ENCODE data around the gene TSPOAP1. TPM values are rescaled to one million over a fixed set of nuclear protein-coding genes. Genes with fewer than 3 reads are reported as not detected.

The TSPOAP1 gene
- total and polyA plus RNA-seq, 2 of the 13 experiments (the other 11 are each of a cell fraction or from before 2014, with no cell fraction given) = not detected

DNA sequence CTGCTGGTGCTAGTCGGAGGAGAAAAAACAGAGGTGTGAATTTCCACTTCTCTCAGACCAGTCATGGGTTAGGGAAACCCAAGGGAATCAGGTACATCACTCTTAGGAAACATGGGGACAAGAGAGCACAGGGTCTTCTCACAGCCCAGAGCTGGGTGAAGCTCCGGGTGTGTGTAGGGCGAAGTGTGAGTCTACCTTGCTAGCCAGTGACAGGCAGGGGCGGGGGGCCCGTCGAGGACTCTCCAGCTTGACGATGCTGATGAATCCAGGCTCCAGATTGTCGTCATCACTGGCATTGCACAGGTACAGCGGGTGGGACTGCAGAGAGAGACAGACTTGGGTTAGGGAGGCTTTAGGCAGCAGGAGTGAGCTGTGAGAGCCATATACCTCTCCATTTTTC lies 42.1 kb upstream of the TSPOAP1 start:
- Histone ChIP-seq H3K9ac (ENCODE audit: insufficient read depth, low read depth, low read length) (peak overlapping the region; percentile 36), H3K9me3 (ENCODE audit: low read length) (no peaks in the 10 kb centered on the region), H3K79me2 (ENCODE audit: insufficient read depth, low read length) (peaks cover 87% of the 10 kb centered on the region), H3K4me1 (ENCODE audit: insufficient read depth, low read length) (peaks cover 97% of the 10 kb centered on the region), H3K27me3 (ENCODE audit: control insufficient read depth in 1 of 2, insufficient read depth in 2 of 2, low read length in 2 of 2) (no peaks in the 10 kb centered on the region), H3K36me3 (replicated peaks in 1 of 2; ENCODE audit: control insufficient read depth in 1 of 2, insufficient read depth in 2 of 2, low read length in 2 of 2) (peaks cover 38 to 68% of the 10 kb centered on the region in 2 experiments), H3K27ac (ENCODE audit: extremely low read length, insufficient read depth, low read length) (peak overlapping the region; percentile 92), H4K20me1 (ENCODE audit: insufficient read depth, low read length) (no peaks in the 10 kb centered on the region), H3K4me3 (replicated peaks in 1 of 3; ENCODE audit: insufficient read depth in 1 of 3, low read depth in 2 of 3, low read length in 3 of 3) (no peak overlapping the region), H2AFZ (ENCODE audit: low read length) (no peak overlapping the region), H3K4me2 (ENCODE audit: low read depth, low read length) (peak overlapping the region; percentile 26; the same call in 1 of the 2 replicates)
- intact Hi-C loops (cut with micrococcal nuclease; ENCODE audit: unreplicated experiment) = no loop called here
- DNase-seq (ENCODE audit: low spot score) = no peak
- no peak for ATAC-seq
- TF ChIP-seq AGO2 (optimal IDR thresholded peaks at IDR 0.05; ENCODE audit: low read depth, low read length) (peak; percentile 68), ZNF772 (CRISPR knock-in tag; IDR thresholded peaks at IDR 0.05) (no peak), GZF1 (CRISPR knock-in tag; IDR thresholded peaks at IDR 0.05) (no peak), POLR2A (IDR thresholded peaks at IDR 0.05; ENCODE audit: insufficient read depth in 1 of 2, low read depth in 2 of 2, low read length in 2 of 2) (peak in 1 of 2 experiments; percentile 21; a peak in 1 of 4 replicates), ZNF17 (CRISPR knock-in tag; IDR thresholded peaks at IDR 0.05) (0 out of 2 replicates have a peak, but pooled peaks have one; percentile 5), CC2D1A (CRISPR knock-in tag; IDR thresholded peaks at IDR 0.05) (no peak), BORCS8-MEF2B (CRISPR knock-in tag; IDR thresholded peaks at IDR 0.05) (0 out of 2 replicates have a peak, but pooled peaks have one; percentile 16), ZNF354B (CRISPR knock-in tag; IDR thresholded peaks at IDR 0.05) (0 out of 2 replicates have a peak, but pooled peaks have one; percentile 47), ZNF788 (CRISPR knock-in tag; IDR thresholded peaks at IDR 0.05; ENCODE audit: borderline replicate concordance) (no peak), RBM39 (IDR thresholded peaks at IDR 0.05; ENCODE audit: low read depth, low read length, poor library complexity, severe bottlenecking) (no peak), NR2F2 (IDR thresholded peaks at IDR 0.05; ENCODE audit: borderline replicate concordance, low read depth) (no peak), MZF1 (CRISPR knock-in tag; IDR thresholded peaks at IDR 0.05; ENCODE audit: borderline replicate concordance) (no peak), ZNF513 (CRISPR knock-in tag; conservative IDR thresholded peaks at IDR 0.05) (no peak), ZSCAN9 (CRISPR knock-in tag; IDR thresholded peaks at IDR 0.05; ENCODE audit: borderline replicate concordance) (no peak), ZBTB38 (CRISPR knock-in tag; IDR thresholded peaks at IDR 0.05) (0 out of 2 replicates have a peak, but pooled peaks have one; percentile 11), ZNF891 (CRISPR knock-in tag; IDR thresholded peaks at IDR 0.05) (peak; percentile 31; the same call in 1 of the 2 replicates)
- TF ChIP-seq, protein P1, sequence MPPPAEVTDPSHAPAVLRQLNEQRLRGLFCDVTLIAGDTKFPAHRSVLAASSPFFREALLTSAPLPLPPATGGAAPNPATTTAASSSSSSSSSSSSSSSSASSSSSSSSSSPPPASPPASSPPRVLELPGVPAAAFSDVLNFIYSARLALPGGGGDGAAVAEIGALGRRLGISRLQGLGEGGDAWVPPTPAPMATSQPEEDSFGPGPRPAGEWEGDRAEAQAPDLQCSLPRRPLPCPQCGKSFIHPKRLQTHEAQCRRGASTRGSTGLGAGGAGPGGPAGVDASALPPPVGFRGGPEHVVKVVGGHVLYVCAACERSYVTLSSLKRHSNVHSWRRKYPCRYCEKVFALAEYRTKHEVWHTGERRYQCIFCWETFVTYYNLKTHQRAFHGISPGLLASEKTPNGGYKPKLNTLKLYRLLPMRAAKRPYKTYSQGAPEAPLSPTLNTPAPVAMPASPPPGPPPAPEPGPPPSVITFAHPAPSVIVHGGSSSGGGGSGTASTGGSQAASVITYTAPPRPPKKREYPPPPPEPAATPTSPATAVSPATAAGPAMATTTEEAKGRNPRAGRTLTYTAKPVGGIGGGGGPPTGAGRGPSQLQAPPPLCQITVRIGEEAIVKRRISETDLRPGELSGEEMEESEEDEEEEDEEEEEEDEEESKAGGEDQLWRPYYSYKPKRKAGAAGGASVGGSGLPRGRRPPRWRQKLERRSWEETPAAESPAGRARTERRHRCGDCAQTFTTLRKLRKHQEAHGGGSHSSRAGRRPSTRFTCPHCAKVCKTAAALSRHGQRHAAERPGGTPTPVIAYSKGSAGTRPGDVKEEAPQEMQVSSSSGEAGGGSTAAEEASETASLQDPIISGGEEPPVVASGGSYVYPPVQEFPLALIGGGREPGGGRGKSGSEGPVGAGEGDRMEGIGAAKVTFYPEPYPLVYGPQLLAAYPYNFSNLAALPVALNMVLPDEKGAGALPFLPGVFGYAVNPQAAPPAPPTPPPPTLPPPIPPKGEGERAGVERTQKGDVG (CRISPR knock-in tag; IDR thresholded peaks at IDR 0.05; ENCODE audit: borderline replicate concordance) = peak; percentile 43; the same call in 1 of the 2 replicates
- POLR2A ChIA-PET = interaction anchor here (1.8 to 12.9 kb wide), 7 partner anchors 10 to 45 kb away, joined by 6 to 458 read pairs (median 58); partner anchors contain the start of genes RNF43 and SUPT4H1
- WGBS (ENCODE audit: low lambda C conversion rate) = 88% methylated on average over 9 of the region's 9 CpGs
- in situ Hi-C loops (cut with HindIII; ENCODE audit: extremely low pct_ligation_motif_present, low pct_unique_long_range_greater_than_20kb) = no loop called here
- no TSS peak for BruUV-seq (replicated peaks)
- CTCF ChIA-PET (ENCODE audit: low intra/inter-chr PET ratio, low total read pairs) = no interaction called here
- FAIRE-seq = no peak

Data from HepG2 (cell line).